BE2C (cell line): ENCODE results near the gene FYB2.

Experiments
- DNase-seq: peaks from one replicate; pipeline ENCODE4 v3.0.0-alpha.2; 2020
- H3K27me3 ChIP-seq: fragments of 250-450 bp; sonication (Bioruptor Pico); 2 replicates; pipeline ENCODE4 v1.5.1; 2020; ENCODE audit warnings: mild to moderate bottlenecking
- H3K36me3 ChIP-seq: fragments of 250-450 bp; sonication (Bioruptor Pico); 2 replicates; pipeline ENCODE4 v1.5.1; 2020; ENCODE audit warnings: mild to moderate bottlenecking
- H3K4me1 ChIP-seq: fragments of 250-450 bp; sonication (Bioruptor Pico); 2 replicates; pipeline ENCODE4 v1.5.1; 2020
- H3K4me3 ChIP-seq: 2 replicates; pipeline ENCODE4 v1.5.1; 2011; ENCODE audit warnings: low read depth, low read length
- H3K9me3 ChIP-seq: fragments of 250-450 bp; sonication (Bioruptor Pico); 2 replicates; pipeline ENCODE4 v1.5.1; 2020
- CTCF ChIP-seq: IDR thresholded peaks from 2 replicates; pipeline ENCODE4 v1.5.1; 2012; ENCODE audit warnings: mild to moderate bottlenecking, low read depth, low read length

FYB2 gene

DNA sequence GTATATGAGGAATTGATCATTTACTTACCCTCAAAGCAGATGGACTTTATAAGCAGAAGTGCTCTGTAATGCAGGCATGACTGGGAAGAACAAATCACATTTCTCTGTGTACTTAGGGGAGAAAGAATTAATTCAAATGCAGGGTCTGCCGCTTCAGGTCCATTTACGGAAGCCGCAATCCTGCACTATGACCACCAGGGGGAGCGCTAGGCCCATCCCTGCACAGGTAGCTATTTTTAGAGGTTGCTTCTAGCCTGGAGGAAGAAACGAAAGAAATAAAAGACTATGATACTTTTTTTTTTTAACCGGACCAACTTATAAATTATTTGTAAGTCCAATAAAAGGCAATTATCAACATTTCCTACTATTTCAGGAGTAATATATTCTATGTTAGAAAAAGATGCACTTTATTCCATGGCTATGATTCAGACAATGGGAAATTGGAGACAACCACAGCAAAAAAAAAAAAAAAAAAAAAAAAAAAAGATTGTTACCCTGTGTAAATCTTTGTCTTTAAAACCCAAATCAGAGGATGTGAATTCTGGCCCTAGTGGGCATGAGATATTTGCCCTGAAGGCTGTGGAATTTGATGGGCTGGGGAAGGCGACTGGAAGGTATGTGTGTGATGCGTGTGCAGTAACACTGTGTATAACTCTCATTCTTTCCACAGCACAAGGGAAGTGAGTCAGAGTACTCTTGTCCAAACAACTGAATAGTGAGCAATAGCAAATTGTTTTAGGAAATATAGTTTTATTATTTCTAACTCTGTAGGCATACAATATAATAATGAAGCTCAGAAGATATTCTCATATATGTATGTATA is 12.9 kb upstream of the FYB2 start:
- no peak overlapping the region for H3K4me3 ChIP-seq
- no peaks in the 10 kb centered on the region for H3K9me3 ChIP-seq
- no peaks in the 10 kb centered on the region for H3K27me3 ChIP-seq
- peak; percentile 43 for DNase-seq
- H3K36me3 ChIP-seq, result no peaks in the 10 kb centered on the region
- peak; percentile 80 for TF ChIP-seq CTCF
- no peaks in the 10 kb centered on the region for H3K4me1 ChIP-seq

- no peaks in the 10 kb centered on the region for H3K9me3 ChIP-seq
- no peaks in the 10 kb centered on the region for H3K27me3 ChIP-seq
- no peak for DNase-seq
- H3K4me3 ChIP-seq, result no peak overlapping the region
- H3K36me3 ChIP-seq, result no peaks in the 10 kb centered on the region
- H3K4me1 ChIP-seq, result no peaks in the 10 kb centered on the region
- TF ChIP-seq CTCF, result no peak
These were observed 10.8 kb upstream of the FYB2 start for GRCh38 chr1:56830052-56830451.

GRCh38 chr1:56827711-56828110 is 8.5 kb upstream of the FYB2 start:
- H3K4me1 ChIP-seq, result no peaks in the 10 kb centered on the region
- no peaks in the 10 kb centered on the region for H3K36me3 ChIP-seq
- no peaks in the 10 kb centered on the region for H3K9me3 ChIP-seq
- TF ChIP-seq CTCF, result no peak
- no peak overlapping the region for H3K4me3 ChIP-seq
- DNase-seq, result no peak
- H3K27me3 ChIP-seq, result no peaks in the 10 kb centered on the region

DNA sequence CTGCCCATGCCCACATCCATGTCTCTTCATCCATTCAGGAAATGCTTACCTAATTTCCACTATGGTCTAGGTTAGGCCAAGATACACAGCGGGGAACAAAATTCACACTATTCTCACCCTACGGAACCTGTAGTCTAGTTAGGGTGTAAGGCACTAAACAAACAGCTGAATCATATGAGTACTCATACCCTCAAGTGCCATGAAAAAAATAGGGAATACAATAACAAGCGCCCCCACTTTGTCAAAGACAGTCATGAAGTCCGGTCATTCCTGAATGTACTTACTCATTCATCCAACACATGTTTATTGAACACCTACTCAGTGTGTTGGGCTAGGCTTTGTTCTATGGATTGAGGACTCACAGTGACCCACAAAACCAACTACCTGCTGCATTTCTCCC is 6.2 kb upstream of the FYB2 start:
- no peak for TF ChIP-seq CTCF
- H3K4me3 ChIP-seq, result no peak overlapping the region
- H3K36me3 ChIP-seq, result no peaks in the 10 kb centered on the region
- no peak for DNase-seq
- no peaks in the 10 kb centered on the region for H3K4me1 ChIP-seq
- H3K27me3 ChIP-seq, result no peaks in the 10 kb centered on the region
- no peaks in the 10 kb centered on the region for H3K9me3 ChIP-seq

- TF ChIP-seq CTCF, result no peak
- DNase-seq, result no peak
- no peak overlapping the region for H3K4me3 ChIP-seq
- no peaks in the 10 kb centered on the region for H3K9me3 ChIP-seq
- H3K4me1 ChIP-seq, result no peaks in the 10 kb centered on the region
- no peaks in the 10 kb centered on the region for H3K36me3 ChIP-seq
- no peaks in the 10 kb centered on the region for H3K27me3 ChIP-seq
These were observed 5.7 kb upstream of the FYB2 start for GRCh38 chr1:56824938-56825337.

DNA sequence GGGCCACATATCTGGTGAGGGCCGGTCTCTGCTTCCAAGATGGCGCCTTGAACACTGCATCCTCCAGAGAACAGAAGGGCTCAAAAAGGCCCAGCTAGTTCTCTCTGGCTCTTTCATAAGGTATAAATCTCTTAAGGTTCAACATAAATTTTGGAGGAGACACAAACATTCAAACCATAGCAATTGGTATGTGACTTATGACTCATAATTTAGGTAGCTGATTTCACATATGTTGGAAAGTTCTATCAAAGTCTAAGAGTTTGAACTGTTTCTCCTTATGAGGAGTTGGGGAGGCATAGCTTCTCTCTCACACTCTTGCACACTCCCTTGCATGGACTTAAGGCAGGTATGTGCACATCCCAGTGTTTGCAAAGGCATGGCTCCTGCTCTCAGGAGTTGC is 5.1 kb upstream of the FYB2 start:
- DNase-seq, result no peak
- no peak for TF ChIP-seq CTCF
- Histone ChIP-seq H3K4me1 (no peaks in the 10 kb centered on the region), H3K36me3 (no peaks in the 10 kb centered on the region), H3K9me3 (no peaks in the 10 kb centered on the region), H3K4me3 (no peak overlapping the region), H3K27me3 (no peaks in the 10 kb centered on the region)
